ENCODE data around the gene TPRN. TPM values are rescaled to one million over a fixed set of nuclear protein-coding genes. Genes with fewer than 3 reads are reported as not detected.
A peak's percentile ranks its signal among the peaks of the same experiment; 100 is the strongest.

Gene TPRN
- total RNA-seq, 1 donor from 2014 or later = 3.4 TPM

DNA sequence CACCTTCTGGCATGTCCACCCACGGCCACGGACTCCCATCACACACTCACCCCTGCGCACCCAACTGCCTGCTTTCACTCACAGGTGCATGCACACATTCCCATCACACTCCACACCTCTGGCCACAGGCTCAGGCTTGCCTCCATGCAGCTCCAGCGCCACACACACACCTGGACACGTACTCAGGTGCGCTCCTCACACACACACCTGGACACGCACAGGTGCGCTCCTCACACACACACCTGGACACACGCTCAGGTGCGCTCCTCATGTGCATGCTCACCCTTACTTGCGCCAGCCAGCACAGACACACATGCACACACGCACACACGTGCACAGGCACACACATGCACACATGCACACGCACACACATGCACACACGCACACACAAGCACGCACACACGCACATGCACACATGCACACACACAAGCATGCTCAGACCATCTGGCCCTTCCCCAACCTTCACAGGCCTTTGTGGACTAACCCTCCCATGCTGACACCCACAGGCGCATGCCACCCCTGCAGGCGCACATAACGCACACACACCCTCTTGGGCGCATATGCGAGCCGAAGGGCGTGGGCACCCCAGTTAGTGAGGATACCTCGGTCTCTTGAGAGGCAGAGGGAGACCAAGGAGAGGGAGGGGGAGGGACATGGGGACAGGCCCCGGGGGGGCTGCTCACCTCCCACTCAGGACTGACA, 53.3 kb downstream of the TPRN start:
- Mint-ChIP-seq H3K27ac (peak overlapping the region; percentile 39), H3K4me3 (peak overlapping the region; percentile 61), H3K4me1 (no peaks in the 10 kb centered on the region), H3K27me3 (ENCODE audit: insufficient read depth, low read depth) (peaks cover 35% of the 10 kb centered on the region), H3K36me3 (no peaks in the 10 kb centered on the region), H3K9me3 (peaks cover 3% of the 10 kb centered on the region)
- Histone ChIP-seq H3K4me3 (no peak overlapping the region), H3K4me2 (no peak overlapping the region), H2AFZ (replicated peaks) (no peak overlapping the region), H4K20me1 (ENCODE audit: low read depth) (no peaks in the 10 kb centered on the region), H3K27me3 (peaks cover 89% of the 10 kb centered on the region), H3K79me2 (ENCODE audit: low read depth) (no peaks in the 10 kb centered on the region), H3K4me1 (no peaks in the 10 kb centered on the region), H3K9ac (no peak overlapping the region), H3F3A (ENCODE audit: low read depth) (peaks cover 10% of the 10 kb centered on the region), H3K27ac (no peak overlapping the region), H3K36me3 (no peaks in the 10 kb centered on the region), H3K9me3 (ENCODE audit: low read depth) (no peaks in the 10 kb centered on the region)
- TF ChIP-seq, protein P1, sequence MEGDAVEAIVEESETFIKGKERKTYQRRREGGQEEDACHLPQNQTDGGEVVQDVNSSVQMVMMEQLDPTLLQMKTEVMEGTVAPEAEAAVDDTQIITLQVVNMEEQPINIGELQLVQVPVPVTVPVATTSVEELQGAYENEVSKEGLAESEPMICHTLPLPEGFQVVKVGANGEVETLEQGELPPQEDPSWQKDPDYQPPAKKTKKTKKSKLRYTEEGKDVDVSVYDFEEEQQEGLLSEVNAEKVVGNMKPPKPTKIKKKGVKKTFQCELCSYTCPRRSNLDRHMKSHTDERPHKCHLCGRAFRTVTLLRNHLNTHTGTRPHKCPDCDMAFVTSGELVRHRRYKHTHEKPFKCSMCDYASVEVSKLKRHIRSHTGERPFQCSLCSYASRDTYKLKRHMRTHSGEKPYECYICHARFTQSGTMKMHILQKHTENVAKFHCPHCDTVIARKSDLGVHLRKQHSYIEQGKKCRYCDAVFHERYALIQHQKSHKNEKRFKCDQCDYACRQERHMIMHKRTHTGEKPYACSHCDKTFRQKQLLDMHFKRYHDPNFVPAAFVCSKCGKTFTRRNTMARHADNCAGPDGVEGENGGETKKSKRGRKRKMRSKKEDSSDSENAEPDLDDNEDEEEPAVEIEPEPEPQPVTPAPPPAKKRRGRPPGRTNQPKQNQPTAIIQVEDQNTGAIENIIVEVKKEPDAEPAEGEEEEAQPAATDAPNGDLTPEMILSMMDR (IDR thresholded peaks at IDR 0.05) = no peak
- TF ChIP-seq EZH2 (IDR thresholded peaks at IDR 0.05) (no peak), EZH2phosphoT487 (IDR thresholded peaks at IDR 0.05) (no peak)
- no peak for DNase-seq (ENCODE audit: low spot score)

DNA sequence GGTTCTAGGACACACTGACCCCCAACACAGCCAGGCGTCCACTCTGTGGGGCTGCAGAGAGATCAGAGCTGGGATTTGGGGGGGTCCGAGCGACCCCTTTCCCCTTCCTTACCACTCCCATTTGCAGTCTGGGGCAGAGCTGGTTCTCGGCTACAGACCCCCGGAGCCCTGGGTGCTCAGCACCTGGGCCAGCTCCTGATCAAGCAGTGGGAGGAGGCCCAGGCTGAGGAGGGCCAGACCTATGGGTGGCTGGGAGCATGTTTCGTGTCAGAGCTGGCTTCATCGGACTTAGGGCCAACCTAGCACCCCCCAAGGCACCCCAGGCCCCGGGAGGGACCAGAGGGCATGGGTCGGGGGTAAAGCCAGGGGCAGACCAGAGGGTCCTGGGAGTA, 54.0 kb downstream of the TPRN start:
- Histone ChIP-seq H3K27ac (no peak overlapping the region), H3K4me2 (no peak overlapping the region), H3K79me2 (ENCODE audit: low read depth) (no peaks in the 10 kb centered on the region), H4K20me1 (ENCODE audit: low read depth) (peaks cover under 1% of the 10 kb centered on the region), H2AFZ (replicated peaks) (no peak overlapping the region), H3K36me3 (no peaks in the 10 kb centered on the region), H3K9ac (no peak overlapping the region), H3K4me1 (no peaks in the 10 kb centered on the region), H3K9me3 (ENCODE audit: low read depth) (no peaks in the 10 kb centered on the region), H3K27me3 (peaks cover 90% of the 10 kb centered on the region), H3F3A (ENCODE audit: low read depth) (peaks cover 6% of the 10 kb centered on the region), H3K4me3 (no peak overlapping the region)
- Mint-ChIP-seq H3K4me3 (no peak overlapping the region), H3K27me3 (ENCODE audit: insufficient read depth, low read depth) (peaks cover 40% of the 10 kb centered on the region), H3K27ac (no peak overlapping the region), H3K9me3 (peaks cover 3% of the 10 kb centered on the region), H3K4me1 (no peaks in the 10 kb centered on the region), H3K36me3 (no peaks in the 10 kb centered on the region)
- peak; percentile 39 for DNase-seq (ENCODE audit: low spot score)
- TF ChIP-seq, protein P1 (IDR thresholded peaks at IDR 0.05) = no peak
- no peak for TF ChIP-seq EZH2 (IDR thresholded peaks at IDR 0.05)
- no peak for TF ChIP-seq EZH2phosphoT487 (IDR thresholded peaks at IDR 0.05)

DNA sequence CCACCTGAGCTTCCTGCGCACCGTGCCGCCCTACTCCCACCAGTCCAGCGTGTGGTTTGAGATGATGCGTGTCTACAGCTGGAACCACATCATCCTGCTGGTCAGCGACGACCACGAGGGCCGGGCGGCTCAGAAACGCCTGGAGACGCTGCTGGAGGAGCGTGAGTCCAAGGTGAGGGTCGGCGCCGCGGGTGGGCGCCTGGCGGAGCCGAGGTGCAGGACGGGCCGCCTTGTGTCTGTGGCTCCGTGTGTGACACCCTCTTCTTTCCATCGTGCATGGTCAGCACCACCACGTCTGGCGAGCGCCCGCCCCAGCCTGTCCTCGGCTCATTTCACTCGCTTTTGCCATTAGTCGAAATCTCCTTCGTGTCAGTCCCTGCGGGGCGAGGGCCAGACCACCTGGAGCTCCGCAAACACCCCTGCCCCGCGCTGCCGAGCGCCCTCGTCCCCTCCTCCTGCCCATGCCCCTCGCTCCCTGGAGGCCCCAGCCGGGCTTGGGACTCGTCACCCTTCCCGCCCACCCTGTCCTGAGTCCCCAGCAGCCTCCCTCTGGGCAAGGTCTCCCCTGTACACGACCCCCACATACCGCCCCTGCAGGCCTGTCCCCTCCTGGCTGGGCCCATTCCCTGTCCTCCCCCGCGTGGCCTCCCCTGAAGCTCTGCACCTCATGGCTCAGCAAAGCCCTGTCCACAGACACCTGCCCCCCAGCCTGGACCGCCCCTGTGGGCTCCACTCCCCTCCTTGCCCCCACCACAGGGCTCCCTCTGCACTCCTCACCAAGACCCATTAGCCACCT, 54.6 kb downstream of the TPRN start:
- peaks cover 90% of the 10 kb centered on the region for H3K27me3 ChIP-seq
- H2AFZ ChIP-seq (replicated peaks) = no peak overlapping the region
- no peak overlapping the region for H3K9ac ChIP-seq
- no peaks in the 10 kb centered on the region for H3K36me3 ChIP-seq
- no peak overlapping the region for H3K4me3 ChIP-seq
- no peaks in the 10 kb centered on the region for H3K79me2 ChIP-seq (ENCODE audit: low read depth)
- H3K9me3 ChIP-seq (ENCODE audit: low read depth) = no peaks in the 10 kb centered on the region
- H3K4me2 ChIP-seq = no peak overlapping the region
- no peak for DNase-seq (ENCODE audit: low spot score)
- Mint-ChIP-seq H3K9me3 (no peaks in the 10 kb centered on the region), H3K4me3 (no peak overlapping the region), H3K27ac (no peak overlapping the region), H3K27me3 (ENCODE audit: insufficient read depth, low read depth) (peaks cover 40% of the 10 kb centered on the region), H3K4me1 (no peaks in the 10 kb centered on the region), H3K36me3 (no peaks in the 10 kb centered on the region)
- TF ChIP-seq, protein P1 (IDR thresholded peaks at IDR 0.05) = no peak
- TF ChIP-seq EZH2 (IDR thresholded peaks at IDR 0.05) (no peak), EZH2phosphoT487 (IDR thresholded peaks at IDR 0.05) (no peak)
- peaks cover 7% of the 10 kb centered on the region for H4K20me1 ChIP-seq (ENCODE audit: low read depth)
- no peak overlapping the region for H3K27ac ChIP-seq
- H3K4me1 ChIP-seq = no peaks in the 10 kb centered on the region
- peaks cover under 1% of the 10 kb centered on the region for H3F3A ChIP-seq (ENCODE audit: low read depth)

All from neural progenitor cell (in vitro differentiated cells).